Esophagus muscularis mucosa (tissue), 4 donors: ENCODE results near the gene CRTC1. TPM values are rescaled to one million over a fixed set of nuclear protein-coding genes. Genes with fewer than 3 reads are reported as not detected.

Experiments used
- DNase-seq: peaks from one replicate; pipeline ENCODE4 v3.0.0-alpha.2; 2017; ENCODE audit errors: extremely low spot score
- H3K27ac ChIP-seq, 4 donors: fragments of 200-600 bp; sonication (generic); replicated peaks in 1 of 4; 1 replicate in 3 of 4; 2 replicates in 1 of 4; pipeline ENCODE4 v1.5.1; 2016 to 2019; ENCODE audit warnings: mild to moderate bottlenecking in 1 of 4
- H3K27me3 ChIP-seq, 4 donors: fragments of 200-600 bp; sonication (generic); one replicate each; pipeline versions ENCODE4 v1.5.1 to v1.6.0; 2016 to 2019
- H3K36me3 ChIP-seq, 4 donors: fragments of 200-600 bp; sonication (generic); one replicate each; pipeline ENCODE4 v1.5.1; 2016 to 2019
- H3K4me1 ChIP-seq, 4 donors: fragments of 200-600 bp; sonication (generic); one replicate each; pipeline ENCODE4 v1.5.1; 2016 to 2019
- H3K4me3 ChIP-seq, 4 donors: fragments of 200-600 bp; sonication (generic); 1 replicate in 2 of 4; 2 replicates in 2 of 4; pipeline ENCODE4 v1.5.1; 2016 to 2019; ENCODE audit warnings: mild to moderate bottlenecking in 4 of 4, moderate library complexity in 1 of 4
- H3K9me3 ChIP-seq, 4 donors: fragments of 200-600 bp; sonication (generic); 1 replicate in 3 of 4; 2 replicates in 1 of 4; pipeline ENCODE4 v1.5.1; 2016 to 2019
- EP300 ChIP-seq: sonication (generic); formaldehyde crosslinking; IDR thresholded peaks from one replicate; pipeline ENCODE4 v1.6.1; 2017; ENCODE audit warnings: antibody characterized with exemption
- POLR2A ChIP-seq: fragments of 450-650 bp; IDR thresholded peaks from one replicate; pipeline ENCODE4 v1.6.1; 2017; ENCODE audit warnings: antibody characterized with exemption, moderate library complexity, mild to moderate bottlenecking, low read depth
- POLR2AphosphoS5 ChIP-seq, 2 donors: sonication (generic); formaldehyde crosslinking; IDR thresholded peaks; one replicate each; pipeline ENCODE4 v1.6.1; 2017; ENCODE audit warnings: antibody characterized with exemption in 2 of 2
- WGBS: methylation state at CpG from one replicate; pipeline ENCODE4 v1.1.5; 2018; 5-methylcytosine and 5-hydroxymethylcytosine counted together
- intact Hi-C: fragments of 100-400 bp; cut with DNase I; formaldehyde crosslinking; loops from one replicate; pipeline ENCODE4 v1.15.1; 2023
- total RNA-seq, 4 donors: library from RNA; depleted of rRNA; stranded (reverse); fragments of >200 nt; gene quantifications; one replicate each; pipeline versions ENCODE4 v1.1.0 to v1.2.1, GENCODE V29; 2016
- TF ChIP-seq, protein P1 (sequence below), 3 experiments: fragments of 200-600 bp in 2 of 3; fragments of 450-650 bp in 1 of 3; sonication (generic) in 2 of 3; IDR thresholded peaks; one replicate each; pipeline ENCODE4 v1.5.1; 2017 to 2019; ENCODE audit warnings: antibody characterized with exemption in 3 of 3, mild to moderate bottlenecking in 2 of 3, moderate library complexity in 1 of 3

The CRTC1 gene
- total RNA-seq, 4 donors from 2014 or later, result 5.3 to 10.1 (median 6.6) TPM

DNA sequence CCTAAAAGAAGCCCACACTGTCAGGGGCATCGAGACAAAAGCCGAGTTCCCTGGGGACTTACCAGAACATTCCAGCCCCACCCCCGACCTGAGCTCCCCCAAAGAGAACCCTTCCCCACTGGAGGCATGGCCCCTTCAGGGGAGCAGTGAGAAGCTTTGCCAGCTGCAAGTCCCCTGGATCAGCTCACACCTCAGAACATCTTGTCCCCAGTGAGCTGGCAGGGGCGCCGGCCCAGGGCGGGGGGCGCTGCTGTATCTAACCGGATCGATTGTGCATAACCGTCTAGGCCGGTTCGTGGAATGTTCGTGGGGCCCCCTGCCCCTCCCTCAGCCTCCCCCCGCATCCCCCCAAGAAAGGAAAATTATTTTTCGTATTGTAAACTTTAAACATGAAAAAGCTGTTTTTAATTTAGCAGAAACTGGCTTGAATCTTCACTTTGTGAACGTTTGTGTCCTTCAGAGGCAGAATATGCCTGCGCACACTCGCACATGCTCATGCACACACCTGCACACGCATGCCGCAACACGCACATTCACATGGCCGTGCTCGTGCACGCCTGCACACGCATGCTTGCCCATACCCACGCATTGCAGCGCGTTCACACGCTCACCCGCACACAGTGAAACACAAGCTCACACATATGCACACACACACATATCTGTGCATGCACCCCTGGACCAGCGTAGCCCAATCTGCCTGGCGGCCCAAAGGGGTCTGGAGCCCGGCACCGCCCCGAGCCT, 12.0 kb upstream of the CRTC1 start:
- Histone ChIP-seq H3K4me1 (peaks cover 18 to 73% (median 67%) of the 10 kb centered on the region in 4 donors), H3K27me3 (no peaks in the 10 kb centered on the region), H3K9me3 (no peaks in the 10 kb centered on the region), H3K4me3 (no peak overlapping the region), H3K36me3 (peaks cover 21 to 32% (median 29%) of the 10 kb centered on the region in 4 donors), H3K27ac (peak overlapping the region; percentile 72 to 82 (median 78))
- WGBS, result 53% methylated on average over 34 of the region's 35 CpGs
- DNase-seq, result no peak
- intact Hi-C loops, result loop anchor here (5.0 kb wide), 1 partner anchor 34 kb away; the partner anchor contains the start of gene KLHL26
- TF ChIP-seq, protein P1, sequence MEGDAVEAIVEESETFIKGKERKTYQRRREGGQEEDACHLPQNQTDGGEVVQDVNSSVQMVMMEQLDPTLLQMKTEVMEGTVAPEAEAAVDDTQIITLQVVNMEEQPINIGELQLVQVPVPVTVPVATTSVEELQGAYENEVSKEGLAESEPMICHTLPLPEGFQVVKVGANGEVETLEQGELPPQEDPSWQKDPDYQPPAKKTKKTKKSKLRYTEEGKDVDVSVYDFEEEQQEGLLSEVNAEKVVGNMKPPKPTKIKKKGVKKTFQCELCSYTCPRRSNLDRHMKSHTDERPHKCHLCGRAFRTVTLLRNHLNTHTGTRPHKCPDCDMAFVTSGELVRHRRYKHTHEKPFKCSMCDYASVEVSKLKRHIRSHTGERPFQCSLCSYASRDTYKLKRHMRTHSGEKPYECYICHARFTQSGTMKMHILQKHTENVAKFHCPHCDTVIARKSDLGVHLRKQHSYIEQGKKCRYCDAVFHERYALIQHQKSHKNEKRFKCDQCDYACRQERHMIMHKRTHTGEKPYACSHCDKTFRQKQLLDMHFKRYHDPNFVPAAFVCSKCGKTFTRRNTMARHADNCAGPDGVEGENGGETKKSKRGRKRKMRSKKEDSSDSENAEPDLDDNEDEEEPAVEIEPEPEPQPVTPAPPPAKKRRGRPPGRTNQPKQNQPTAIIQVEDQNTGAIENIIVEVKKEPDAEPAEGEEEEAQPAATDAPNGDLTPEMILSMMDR (IDR thresholded peaks at IDR 0.05), result no peak
- TF ChIP-seq EP300, result no peak
- TF ChIP-seq POLR2A, result no peak
- TF ChIP-seq POLR2AphosphoS5 (IDR thresholded peaks at IDR 0.05), result peak in 1 of 2 donors; percentile 52

DNA sequence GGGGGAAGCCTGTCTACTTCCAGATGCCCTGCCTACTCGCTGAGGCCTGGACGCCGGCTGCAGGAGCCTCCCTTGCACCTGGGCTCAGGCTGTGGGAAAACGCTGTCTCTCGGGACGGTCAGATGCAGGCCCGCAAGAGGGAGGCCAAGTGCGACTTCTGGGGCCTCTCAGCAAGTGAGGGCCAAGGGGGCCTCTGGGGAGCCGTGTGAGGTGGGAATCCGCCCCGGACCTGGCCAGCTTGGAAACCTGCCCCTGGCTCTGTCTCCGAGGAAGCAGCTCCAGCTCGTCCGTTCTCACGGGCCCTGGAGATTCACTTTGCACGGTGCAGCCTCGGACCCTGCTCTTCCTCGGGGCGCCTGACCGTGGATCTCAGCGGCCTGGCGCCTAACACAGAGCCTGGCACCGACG, 11.4 kb upstream of the CRTC1 start:
- intact Hi-C loops, result loop anchor here (5.0 kb wide), 1 partner anchor 35 kb away; the partner anchor contains the start of gene KLHL26
- no peaks in the 10 kb centered on the region for H3K9me3 ChIP-seq
- H3K4me1 ChIP-seq, result peaks cover 17 to 71% (median 64%) of the 10 kb centered on the region in 4 donors
- TF ChIP-seq EP300 (no peak), POLR2AphosphoS5 (IDR thresholded peaks at IDR 0.05) (no peak), POLR2A (no peak)
- TF ChIP-seq, protein P1 (IDR thresholded peaks at IDR 0.05), result no peak
- no peak for DNase-seq
- no peaks in the 10 kb centered on the region for H3K27me3 ChIP-seq
- WGBS, result 45% methylated on average over 8 of the region's 24 CpGs
- peak overlapping the region; percentile 72 to 82 (median 78) for H3K27ac ChIP-seq
- H3K4me3 ChIP-seq, result peak overlapping the region in 3 of 4 donors; percentile 3 to 30 (median 12)
- H3K36me3 ChIP-seq, result peaks cover 21 to 32% (median 28%) of the 10 kb centered on the region in 4 donors

GRCh38 chr19:18672606-18673337, 10.7 kb upstream of the CRTC1 start:
- WGBS, result 37% methylated on average over 13 of the region's 13 CpGs
- H3K9me3 ChIP-seq, result no peaks in the 10 kb centered on the region
- no peak for DNase-seq
- peaks cover 17 to 26% (median 23%) of the 10 kb centered on the region in 4 donors for H3K36me3 ChIP-seq
- peak overlapping the region; percentile 72 to 82 (median 78) for H3K27ac ChIP-seq
- H3K4me1 ChIP-seq, result peaks cover 19 to 78% (median 70%) of the 10 kb centered on the region in 4 donors
- intact Hi-C loops, result loop anchor here (5.0 kb wide), 1 partner anchor 35 kb away; the partner anchor contains the start of gene KLHL26
- no peaks in the 10 kb centered on the region for H3K27me3 ChIP-seq
- peak overlapping the region in 3 of 4 donors; percentile 3 to 30 (median 12) for H3K4me3 ChIP-seq
- TF ChIP-seq POLR2AphosphoS5 (IDR thresholded peaks at IDR 0.05) (peak in 1 of 2 donors; percentile 15), EP300 (no peak), POLR2A (no peak)
- TF ChIP-seq, protein P1 (IDR thresholded peaks at IDR 0.05), result peak; percentile 23 to 49 (median 38)

DNA sequence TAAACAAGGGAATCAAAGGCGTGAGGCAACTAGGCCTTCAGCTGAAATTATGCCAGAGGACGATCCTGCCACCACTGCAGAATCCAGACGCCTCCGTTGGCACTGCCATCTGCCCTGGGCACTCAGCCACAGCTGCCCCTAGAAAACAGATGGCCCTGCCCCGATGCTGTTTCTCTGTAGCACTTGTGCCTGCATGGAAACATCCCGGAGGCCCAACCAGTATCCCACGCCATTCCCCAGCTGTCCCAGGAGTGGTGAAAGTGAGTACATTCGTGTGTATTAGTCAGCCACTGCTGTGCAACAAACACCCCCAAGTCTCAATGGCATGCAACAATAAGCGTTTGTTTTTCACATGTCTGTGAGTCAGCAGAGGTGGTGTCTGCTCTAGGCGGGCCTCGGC, 8.9 kb upstream of the CRTC1 start:
- Histone ChIP-seq H3K36me3 (peaks cover 0 to 8% (median 4%) of the 10 kb centered on the region in 4 donors), H3K27me3 (no peaks in the 10 kb centered on the region), H3K9me3 (no peaks in the 10 kb centered on the region), H3K4me1 (peaks cover 29 to 84% (median 72%) of the 10 kb centered on the region in 4 donors), H3K27ac (peak overlapping the region; percentile 19 to 77 (median 38)), H3K4me3 (no peak overlapping the region)
- TF ChIP-seq EP300 (no peak), POLR2AphosphoS5 (IDR thresholded peaks at IDR 0.05) (no peak), POLR2A (no peak)
- TF ChIP-seq, protein P1 (IDR thresholded peaks at IDR 0.05), result no peak
- intact Hi-C loops, result loop anchor here (5.0 kb wide), 2 partner anchors 37 to 82 kb away; partner anchors contain the start of gene KLHL26
- WGBS, result 64% methylated on average over 7 of the region's 11 CpGs
- DNase-seq, result no peak
